H1 (cell line): Measurements from ENCODE around the gene CAMKK1.

Experiments used
- CTCF ChIP-seq, 3 experiments: IDR thresholded peaks; 1 replicate in 2 of 3; 2 replicates in 1 of 3; pipeline versions ENCODE4 v1.5.1 to v1.6.1; 2011; ENCODE audit warnings: low read length in 3 of 3, mild to moderate bottlenecking in 3 of 3, inconsistent platforms in 2 of 3, low read depth in 1 of 3, moderate library complexity in 1 of 3; ENCODE audit not compliant: insufficient read depth in 1 of 3; ENCODE audit errors: control extremely low read depth in 1 of 3
- NRF1 ChIP-seq: IDR thresholded peaks from 2 replicates; pipeline ENCODE4 v1.6.1; 2011; ENCODE audit warnings: mild to moderate bottlenecking, low read depth, low read length, improper control_type of control experiment
- POLR2A ChIP-seq, 2 experiments: IDR thresholded peaks; 1 replicate in 1 of 2; 2 replicates in 1 of 2; pipeline ENCODE4 v1.6.1; 2011; ENCODE audit warnings: low read depth in 2 of 2, low read length in 2 of 2, mild to moderate bottlenecking in 2 of 2; ENCODE audit errors: control extremely low read depth in 1 of 2
- POLR2AphosphoS5 ChIP-seq: IDR thresholded peaks from 2 replicates; pipeline ENCODE4 v1.6.1; 2011; ENCODE audit warnings: low read depth, low read length
- RAD21 ChIP-seq, 2 experiments: IDR thresholded peaks in 1 of 2; conservative IDR thresholded peaks in 1 of 2; 2 replicates each; pipeline ENCODE4 v1.6.1; 2011; ENCODE audit warnings: low read depth in 2 of 2, low read length in 2 of 2, improper control_type of control experiment in 1 of 2, inconsistent platforms in 1 of 2, mild to moderate bottlenecking in 1 of 2, moderate library complexity in 1 of 2
- YY1 ChIP-seq: IDR thresholded peaks from 2 replicates; pipeline ENCODE4 v1.6.1; 2011; ENCODE audit warnings: low read depth, mild to moderate bottlenecking, low read length
- ZNF274 ChIP-seq: IDR thresholded peaks from 2 replicates; pipeline ENCODE4 v1.7.0; 2012; ENCODE audit warnings: low read length, borderline replicate concordance; ENCODE audit errors: extremely low read depth

GRCh38 chr17:3914312-3914670 lies 21.4 kb upstream of the CAMKK1 start:
- TF ChIP-seq CTCF (IDR thresholded peaks at IDR 0.05; ENCODE audit: control extremely low read depth in 1 of 3, insufficient read depth in 1 of 3, low read depth in 1 of 3, low read length in 3 of 3) (no peak), NRF1 (no peak), POLR2A (IDR thresholded peaks at IDR 0.05; ENCODE audit: control extremely low read depth in 1 of 2, low read depth in 2 of 2, low read length in 2 of 2) (no peak), RAD21 (IDR thresholded peaks at IDR 0.05 in 1 of 2, conservative IDR thresholded peaks at IDR 0.05 in 1 of 2; ENCODE audit: low read depth in 2 of 2, low read length in 2 of 2) (no peak), ZNF274 (no peak), POLR2AphosphoS5 (no peak), YY1 (no peak)
